Central memory CD8-positive, alpha-beta T cell (primary cell): ENCODE measurements around the gene CXCL12.

ENCODE experiments used
- ATAC-seq: fragments of 150-1000 bp; cut with Tn5 transposase; replicated peaks from 2 replicates; pipeline ENCODE4 v1.10.0; 2022; ENCODE audit warnings: mild to moderate bottlenecking, moderate FRiP score, moderate number of reproducible peaks; ENCODE audit not compliant: poor library complexity, severe bottlenecking; ENCODE audit errors: extremely low read depth
- DNase-seq, 2 donors: peaks; one replicate each; pipeline ENCODE4 v3.0.0; 2021; ENCODE audit warnings: low spot score in 2 of 2
- H3K27ac Mint-ChIP-seq: one replicate; pipeline ENCODE4 v1.8.0; 2022; ENCODE audit warnings: low read depth, mild to moderate bottlenecking, moderate library complexity, mixed read lengths
- H3K27me3 Mint-ChIP-seq: one replicate; pipeline ENCODE4 v1.8.0; 2022; ENCODE audit warnings: mixed read lengths
- H3K36me3 Mint-ChIP-seq: one replicate; pipeline ENCODE4 v1.8.0; 2022; ENCODE audit warnings: mild to moderate bottlenecking, moderate library complexity, mixed read lengths; ENCODE audit not compliant: insufficient read depth
- H3K4me1 Mint-ChIP-seq: one replicate; pipeline ENCODE4 v1.8.0; 2022; ENCODE audit warnings: mixed read lengths
- H3K4me3 Mint-ChIP-seq: one replicate; pipeline ENCODE4 v1.8.0; 2022; ENCODE audit warnings: mild to moderate bottlenecking, moderate library complexity, mixed read lengths
- H3K9me3 Mint-ChIP-seq: one replicate; pipeline ENCODE4 v1.8.0; 2022; ENCODE audit warnings: mixed read lengths

The CXCL12 gene

DNA sequence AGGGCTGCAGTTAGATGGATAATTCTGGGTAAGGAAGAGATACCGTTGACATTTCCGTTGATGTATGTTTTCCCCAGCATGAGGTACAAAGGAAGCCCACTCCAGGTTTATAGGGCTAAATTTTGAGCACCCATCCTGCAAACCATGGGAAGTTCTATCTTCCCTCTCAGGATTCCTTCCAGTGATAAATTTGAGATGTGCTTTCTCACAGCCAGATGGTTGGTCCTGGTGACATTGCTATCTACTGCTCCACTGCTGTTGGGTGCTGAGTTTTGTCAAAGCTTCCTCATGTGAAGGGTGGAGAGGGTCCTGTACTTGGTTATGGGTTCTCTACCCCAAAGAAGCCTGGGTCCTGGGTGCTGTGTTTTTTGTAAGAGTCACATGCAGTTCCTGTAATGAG is 57.4 kb downstream of the CXCL12 start:
- DNase-seq: no peak
- H3K9me3 Mint-ChIP-seq: no peaks in the 10 kb centered on the region

More for the DNA sequence above, 57.4 kb downstream of the CXCL12 start:
- Mint-ChIP-seq H3K4me3 (no peak overlapping the region), H3K27me3 (peaks cover 34% of the 10 kb centered on the region), H3K36me3 (peaks cover 1% of the 10 kb centered on the region), H3K27ac (no peak overlapping the region), H3K4me1 (no peaks in the 10 kb centered on the region)
- no peak for ATAC-seq
